Keratinocyte (primary cell): ENCODE results near the gene DNAJB8.

ENCODE experiments used
- EZH2 ChIP-seq: IDR thresholded peaks from one replicate; pipeline ENCODE4 v1.6.1; 2012; ENCODE audit warnings: inconsistent platforms, mild to moderate bottlenecking, low read length, moderate library complexity
- TF ChIP-seq, protein P1 (sequence below), 3 experiments: IDR thresholded peaks in 1 of 3; conservative IDR thresholded peaks in 1 of 3; optimal IDR thresholded peaks in 1 of 3; 2 replicates in 2 of 3; 3 replicates in 1 of 3; pipeline versions ENCODE3 to v1.5.1; 2011; ENCODE audit warnings: low read length in 3 of 3, mild to moderate bottlenecking in 3 of 3, moderate library complexity in 2 of 3, control low read depth in 1 of 3, inconsistent platforms in 1 of 3; ENCODE audit not compliant: insufficient read depth in 2 of 3; ENCODE audit errors: extremely low read depth in 1 of 3

DNA sequence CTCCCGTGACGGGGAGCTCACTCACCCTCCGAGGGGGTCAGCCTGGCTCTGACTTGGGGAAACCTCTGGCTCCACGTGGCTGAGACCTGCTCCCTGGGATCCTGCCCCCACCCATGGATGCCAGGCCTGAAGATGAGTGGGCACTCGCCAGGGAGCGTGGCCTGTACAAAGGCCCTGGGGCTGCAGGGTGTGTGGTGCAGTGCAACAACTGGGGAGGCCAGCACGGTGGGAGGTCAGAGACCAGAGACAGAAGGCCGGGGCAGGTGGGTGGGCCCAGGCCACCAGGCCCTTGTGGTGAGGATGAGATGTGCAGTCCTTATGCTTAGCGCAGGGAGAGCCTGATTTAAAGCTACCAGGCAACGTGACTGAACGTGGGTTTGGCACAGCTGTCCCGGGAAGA, 5.0 kb downstream of the DNAJB8 start:
- TF ChIP-seq, protein P1, sequence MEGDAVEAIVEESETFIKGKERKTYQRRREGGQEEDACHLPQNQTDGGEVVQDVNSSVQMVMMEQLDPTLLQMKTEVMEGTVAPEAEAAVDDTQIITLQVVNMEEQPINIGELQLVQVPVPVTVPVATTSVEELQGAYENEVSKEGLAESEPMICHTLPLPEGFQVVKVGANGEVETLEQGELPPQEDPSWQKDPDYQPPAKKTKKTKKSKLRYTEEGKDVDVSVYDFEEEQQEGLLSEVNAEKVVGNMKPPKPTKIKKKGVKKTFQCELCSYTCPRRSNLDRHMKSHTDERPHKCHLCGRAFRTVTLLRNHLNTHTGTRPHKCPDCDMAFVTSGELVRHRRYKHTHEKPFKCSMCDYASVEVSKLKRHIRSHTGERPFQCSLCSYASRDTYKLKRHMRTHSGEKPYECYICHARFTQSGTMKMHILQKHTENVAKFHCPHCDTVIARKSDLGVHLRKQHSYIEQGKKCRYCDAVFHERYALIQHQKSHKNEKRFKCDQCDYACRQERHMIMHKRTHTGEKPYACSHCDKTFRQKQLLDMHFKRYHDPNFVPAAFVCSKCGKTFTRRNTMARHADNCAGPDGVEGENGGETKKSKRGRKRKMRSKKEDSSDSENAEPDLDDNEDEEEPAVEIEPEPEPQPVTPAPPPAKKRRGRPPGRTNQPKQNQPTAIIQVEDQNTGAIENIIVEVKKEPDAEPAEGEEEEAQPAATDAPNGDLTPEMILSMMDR (optimal IDR thresholded peaks at IDR 0.05 in 1 of 3, IDR thresholded peaks at IDR 0.05 in 1 of 3, conservative IDR thresholded peaks at IDR 0.05 in 1 of 3; ENCODE audit: extremely low read depth in 1 of 3, insufficient read depth in 2 of 3, low read length in 3 of 3): no peak
- no peak for TF ChIP-seq EZH2
